ENCODE results near the gene ATF5. TPM values are rescaled to one million over a fixed set of nuclear protein-coding genes. Genes with fewer than 3 reads are reported as not detected.

Gene ATF5
- total and polyA plus RNA-seq, 2 of the 8 experiments (the other 6 are each of a cell fraction or from before 2014, with no cell fraction given) = 6.2 to 13.1 TPM

- Histone ChIP-seq H4K20me1 (replicated peaks in 1 of 2; ENCODE audit: control insufficient read depth in 1 of 2, insufficient read depth in 2 of 2, low read length in 2 of 2) (peaks cover 0 to 2% of the 10 kb centered on the region in 2 experiments), H3K23ac (ENCODE audit: insufficient read length) (no peak overlapping the region), H4K5ac (ENCODE audit: insufficient read length, low read depth, low read length) (no peak overlapping the region), H3K79me1 (ENCODE audit: low read depth, low read length) (no peaks in the 10 kb centered on the region), H2AFZ (ENCODE audit: low read length) (no peak overlapping the region), H3K4me2 (ENCODE audit: insufficient read depth in 1 of 2, low read depth in 2 of 2, low read length in 2 of 2) (no peak overlapping the region), H3K27me3 (replicated peaks in 1 of 4; ENCODE audit: control insufficient read depth in 3 of 4, extremely low read depth in 1 of 4, insufficient read depth in 3 of 4, low read length in 3 of 4) (no peaks in the 10 kb centered on the region), H3K14ac (ENCODE audit: insufficient read length) (no peak overlapping the region), H3K9me3 (ENCODE audit: insufficient read depth in 2 of 2, low read depth in 1 of 2, low read length in 1 of 2) (no peaks in the 10 kb centered on the region), H2BK15ac (ENCODE audit: low read length) (no peak overlapping the region), H3K4me1 (replicated peaks in 1 of 4; ENCODE audit: control insufficient read depth in 3 of 4, insufficient read depth in 4 of 4, low read length in 3 of 4) (no peaks in the 10 kb centered on the region; a peak in 1 of 7 replicates), H3K27ac (ENCODE audit: low read depth, low read length) (no peak overlapping the region), H3K36me3 (ENCODE audit: control insufficient read depth in 2 of 4, insufficient read depth in 4 of 4, low read length in 3 of 4) (no peaks in the 10 kb centered on the region), H4K91ac (replicated peaks; ENCODE audit: insufficient read length, low read length) (no peak overlapping the region), H3K79me2 (ENCODE audit: control insufficient read depth in 1 of 2, insufficient read depth in 2 of 2, low read length in 2 of 2) (no peaks in the 10 kb centered on the region), H2BK12ac (ENCODE audit: low read depth, low read length) (no peak overlapping the region), H2BK20ac (ENCODE audit: low read length) (no peak overlapping the region), H2BK5ac (ENCODE audit: low read depth, low read length) (no peak overlapping the region), H3K4ac (replicated peaks; ENCODE audit: insufficient read length, low read depth, low read length) (no peak overlapping the region), H3K4me3 (ENCODE audit: extremely low read depth in 1 of 4, insufficient read depth in 2 of 4, low read depth in 3 of 4, low read length in 4 of 4) (no peak overlapping the region), H4K8ac (ENCODE audit: extremely low read depth, insufficient read depth, low read length) (no peak overlapping the region), H3K9ac (replicated peaks in 1 of 4; ENCODE audit: extremely low read depth in 1 of 4, low read depth in 3 of 4, low read length in 3 of 4) (no peak overlapping the region), H2BK120ac (replicated peaks; ENCODE audit: low read depth, low read length) (no peak overlapping the region), H3K23me2 (ENCODE audit: low read depth, low read length) (no peaks in the 10 kb centered on the region), H3K18ac (ENCODE audit: extremely low read depth, low read length) (no peak overlapping the region), H2AK5ac (ENCODE audit: low read depth, low read length) (no peak overlapping the region), H3K56ac (replicated peaks; ENCODE audit: insufficient read length, low read depth, low read length) (no peak overlapping the region)
- DNase-seq (ENCODE audit: low read depth in 1 of 2, low spot score in 2 of 2) (no peak), FAIRE-seq (no peak)
- TF ChIP-seq POLR2AphosphoS5 (IDR thresholded peaks at IDR 0.05; ENCODE audit: low read depth, low read length) (no peak), SIRT6 (IDR thresholded peaks at IDR 0.05; ENCODE audit: low read length) (no peak), SUZ12 (IDR thresholded peaks at IDR 0.05; ENCODE audit: low read length) (no peak), NANOG (IDR thresholded peaks at IDR 0.05; ENCODE audit: insufficient read depth, low read depth, low read length, poor library complexity, severe bottlenecking) (no peak), SP1 (IDR thresholded peaks at IDR 0.05; ENCODE audit: low read depth, low read length) (no peak), GTF2F1 (IDR thresholded peaks at IDR 0.05; ENCODE audit: borderline replicate concordance, low read depth, low read length) (no peak), CBX8 (IDR thresholded peaks at IDR 0.05; ENCODE audit: borderline replicate concordance, low read depth, low read length) (no peak), PHF8 (conservative IDR thresholded peaks at IDR 0.05; ENCODE audit: low read depth, low read length) (no peak), CEBPB (IDR thresholded peaks at IDR 0.05; ENCODE audit: low read depth, low read length) (no peak), CTBP2 (IDR thresholded peaks at IDR 0.05; ENCODE audit: borderline replicate concordance, insufficient read depth, insufficient read length, low read length) (no peak), KDM5A (IDR thresholded peaks at IDR 0.05; ENCODE audit: low read length) (no peak), CTCF (IDR thresholded peaks at IDR 0.05; ENCODE audit: control extremely low read depth in 1 of 3, insufficient read depth in 1 of 3, low read depth in 1 of 3, low read length in 3 of 3) (no peak), POLR2A (IDR thresholded peaks at IDR 0.05; ENCODE audit: control extremely low read depth in 1 of 2, low read depth in 2 of 2, low read length in 2 of 2) (no peak)
- CTCF ChIA-PET (ENCODE audit: partially characterized antibody) = interaction anchor here (0.6 to 16.2 kb wide), 5 partner anchors 10 to 94 kb away, joined by 3 to 231 read pairs (median 3); no protein-coding TSS in a partner anchor
- 85% methylated on average over 7 of the region's 7 CpGs; no CpG with 5 or more reads in 1 of the 2 experiments for WGBS, 2 experiments (ENCODE audit: extremely low coverage in 1 of 2, insufficient coverage in 1 of 2, insufficient read length in 1 of 2, insufficient replicate concordance in 2 of 2, low coverage in 1 of 2, low lambda C conversion rate in 2 of 2, missing lambda C conversion rate in 1 of 2)
- POLR2A ChIA-PET (ENCODE audit: partially characterized antibody) = no interaction called here
Observed at GRCh38 chr19:49975051-49975450, 46.0 kb downstream of the ATF5 start.

Data from H1 (cell line).